Motor neuron (in vitro differentiated cells): ENCODE results near the gene DISP2. TPM values are rescaled to one million over a fixed set of nuclear protein-coding genes. Genes with fewer than 3 reads are reported as not detected.

ENCODE experiments used
- ATAC-seq, 8 experiments: fragments of 200-7000 bp; cut with Tn5 transposase; replicated peaks in 6 of 8; 2 replicates each; pipeline ENCODE4 v1.8.0; 2021; ENCODE audit warnings: mild to moderate bottlenecking in 8 of 8, moderate library complexity in 8 of 8
- H3K27ac ChIP-seq, 2 donors: fragments of 250-450 bp; sonication (Bioruptor Pico); 2 replicates each; pipeline ENCODE4 v1.9.0; 2021; ENCODE audit warnings: antibody characterized with exemption in 2 of 2, mild to moderate bottlenecking in 2 of 2, moderate library complexity in 1 of 2
- H3K4me1 ChIP-seq, 2 donors: fragments of 250-450 bp; sonication (Bioruptor Pico); replicated peaks in 1 of 2; 2 replicates each; pipeline ENCODE4 v1.6.1; 2021; ENCODE audit warnings: antibody characterized with exemption in 2 of 2, mild to moderate bottlenecking in 2 of 2, moderate library complexity in 1 of 2
- H3K4me3 ChIP-seq, 5 donors: fragments of 250-450 bp; sonication (Bioruptor Pico); 2 replicates each; pipeline ENCODE4 v1.9.0; 2021; ENCODE audit warnings: antibody characterized with exemption in 5 of 5, mild to moderate bottlenecking in 5 of 5, moderate library complexity in 4 of 5
- WGBS, 10 experiments: fragments of 450-650 bp; shearing (Covaris generic); methylation state at CpG; one replicate each; pipeline ENCODE4 v1.0.0; 2022; 5-methylcytosine and 5-hydroxymethylcytosine counted together
- in situ Hi-C, 9 experiments: fragments of 400-800 bp; cut with MboI; loops; one replicate each; pipeline ENCODE4 v1.15.0; 2021; ENCODE audit warnings: low sequenced_read_pairs in 9 of 9, low pct_unique_long_range_greater_than_20kb in 2 of 9; ENCODE audit not compliant: unreplicated experiment in 9 of 9
- total RNA-seq, 8 experiments: library from RNA; unstranded; fragments of 300-600 nt; gene quantifications; 2 replicates each; pipeline versions ENCODE4 v1.2.3 to v1.2.4, GENCODE V29; 2022

Gene DISP2
- total RNA-seq, 8 experiments from 2014 or later: 0.17 to 9.1 (median 5.3) TPM

DNA sequence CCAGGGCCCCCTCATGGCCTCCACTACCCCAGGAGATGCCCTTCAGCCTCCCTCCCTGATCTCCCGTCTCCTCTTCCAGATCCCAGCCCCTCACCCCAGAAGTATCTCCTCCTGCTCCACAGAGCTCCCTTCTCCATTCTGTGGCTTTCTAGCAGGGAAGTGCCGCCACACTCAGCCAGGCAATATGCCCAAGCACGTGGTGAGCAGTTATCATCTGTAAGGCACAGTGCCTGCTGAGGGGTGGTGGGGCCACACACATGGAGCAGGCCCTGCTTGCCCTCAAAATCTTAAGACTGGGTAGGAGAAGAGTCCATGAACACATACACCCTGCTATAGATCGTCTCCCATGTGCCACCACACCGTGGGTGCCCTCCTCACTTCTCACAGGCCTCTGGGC lies 9.5 kb upstream of the DISP2 start:
- in situ Hi-C loops: no loop called here
- H3K4me1 ChIP-seq: no peaks in the 10 kb centered on the region
- ATAC-seq: no peak
- H3K27ac ChIP-seq: no peak overlapping the region
- 78 to 85% methylated on average over 4 of the region's 5 CpGs; no CpG with 5 or more reads in 8 of the 10 experiments for WGBS, 10 experiments
- H3K4me3 ChIP-seq: no peak overlapping the region

DNA sequence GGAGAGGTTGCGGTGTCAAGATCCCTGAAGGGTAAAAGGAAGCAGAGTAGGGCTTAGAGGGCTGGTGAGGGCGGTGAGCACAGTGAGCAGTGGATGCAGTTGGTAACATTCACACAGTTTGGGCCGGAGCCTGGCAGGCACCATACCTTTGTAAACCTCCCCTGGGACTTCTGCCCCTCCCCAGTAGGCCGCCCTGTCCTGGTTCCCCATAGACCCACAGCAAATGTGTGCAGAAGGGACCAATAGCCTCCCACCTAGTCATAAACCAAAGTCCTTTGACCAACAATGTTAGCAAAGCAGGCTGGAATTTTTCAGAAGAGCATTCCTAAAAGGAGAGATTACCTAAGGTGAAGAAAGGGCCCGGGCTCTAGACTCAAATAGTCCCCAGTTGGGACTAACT lies 8.9 kb upstream of the DISP2 start:
- no peak overlapping the region for H3K27ac ChIP-seq
- ATAC-seq: no peak
- in situ Hi-C loops: no loop called here
- peaks cover 3 to 4% of the 10 kb centered on the region in 2 donors for H3K4me1 ChIP-seq
- 67 to 100% (median 89%) methylated on average over 1 to 3 of the region's 5 CpGs; no CpG with 5 or more reads in 3 of the 10 experiments for WGBS, 10 experiments
- no peak overlapping the region for H3K4me3 ChIP-seq

DNA sequence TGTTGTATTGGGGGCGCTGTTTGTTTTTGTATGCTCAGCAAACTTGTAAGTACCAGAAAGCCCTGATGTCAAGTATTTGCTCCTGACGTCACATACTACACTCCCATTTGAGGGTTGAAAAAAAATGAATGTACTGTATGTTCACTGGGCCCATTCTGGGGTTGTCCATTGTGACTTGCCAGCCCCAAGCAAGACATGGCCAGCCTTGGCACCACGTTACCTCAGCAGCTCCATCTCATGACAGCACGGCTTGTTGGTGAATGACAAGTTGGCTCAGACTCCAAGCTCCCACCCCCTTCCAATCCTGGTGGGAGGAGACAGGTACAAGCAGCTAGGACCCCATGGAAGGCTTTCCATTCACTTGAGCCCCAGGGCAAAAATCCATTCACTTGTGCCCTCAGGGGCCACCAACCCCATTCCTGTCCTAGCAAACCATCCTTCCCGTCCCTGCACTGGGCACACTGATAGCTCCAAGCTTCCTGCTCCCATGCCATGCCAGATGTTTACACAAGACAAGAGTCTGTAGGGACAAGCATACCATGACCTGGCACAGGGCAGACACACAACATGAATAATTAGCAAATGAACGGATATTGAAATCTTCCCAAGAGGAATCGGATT lies 5.6 kb upstream of the DISP2 start:
- 20 to 100% (median 80%) methylated on average over 1 to 4 of the region's 7 CpGs; no CpG with 5 or more reads in 1 of the 10 experiments for WGBS, 10 experiments
- Histone ChIP-seq H3K4me3 (no peak overlapping the region), H3K4me1 (peaks cover 13 to 14% of the 10 kb centered on the region in 2 donors), H3K27ac (no peak overlapping the region)
- ATAC-seq: no peak
- in situ Hi-C loops: no loop called here

DNA sequence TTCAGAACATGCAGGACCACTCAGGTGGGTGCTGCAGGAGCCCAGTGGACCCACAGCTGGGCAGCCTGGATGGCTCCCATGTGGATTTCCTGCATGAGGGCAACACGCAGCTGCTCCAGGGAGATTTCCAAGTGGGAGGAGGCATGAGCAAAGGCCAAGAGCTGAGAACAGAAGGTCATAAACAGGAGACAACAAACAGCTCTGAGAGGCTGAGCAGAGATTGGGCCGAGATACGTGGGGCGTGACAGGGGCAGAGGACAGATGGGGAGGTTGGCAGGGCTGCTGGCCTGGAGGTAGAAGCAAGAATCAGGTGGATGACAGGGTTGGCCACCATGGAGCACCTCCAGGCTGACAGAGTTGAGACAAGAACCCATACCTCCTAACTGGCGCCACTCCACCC lies 4.3 kb upstream of the DISP2 start:
- Histone ChIP-seq H3K27ac (no peak overlapping the region), H3K4me3 (no peak overlapping the region), H3K4me1 (peaks cover 15 to 16% of the 10 kb centered on the region in 2 donors)
- in situ Hi-C loops: no loop called here
- 67 to 80% (median 69%) methylated on average over 1 to 5 of the region's 5 CpGs; no CpG with 5 or more reads in 6 of the 10 experiments for WGBS, 10 experiments
- ATAC-seq: no peak

DNA sequence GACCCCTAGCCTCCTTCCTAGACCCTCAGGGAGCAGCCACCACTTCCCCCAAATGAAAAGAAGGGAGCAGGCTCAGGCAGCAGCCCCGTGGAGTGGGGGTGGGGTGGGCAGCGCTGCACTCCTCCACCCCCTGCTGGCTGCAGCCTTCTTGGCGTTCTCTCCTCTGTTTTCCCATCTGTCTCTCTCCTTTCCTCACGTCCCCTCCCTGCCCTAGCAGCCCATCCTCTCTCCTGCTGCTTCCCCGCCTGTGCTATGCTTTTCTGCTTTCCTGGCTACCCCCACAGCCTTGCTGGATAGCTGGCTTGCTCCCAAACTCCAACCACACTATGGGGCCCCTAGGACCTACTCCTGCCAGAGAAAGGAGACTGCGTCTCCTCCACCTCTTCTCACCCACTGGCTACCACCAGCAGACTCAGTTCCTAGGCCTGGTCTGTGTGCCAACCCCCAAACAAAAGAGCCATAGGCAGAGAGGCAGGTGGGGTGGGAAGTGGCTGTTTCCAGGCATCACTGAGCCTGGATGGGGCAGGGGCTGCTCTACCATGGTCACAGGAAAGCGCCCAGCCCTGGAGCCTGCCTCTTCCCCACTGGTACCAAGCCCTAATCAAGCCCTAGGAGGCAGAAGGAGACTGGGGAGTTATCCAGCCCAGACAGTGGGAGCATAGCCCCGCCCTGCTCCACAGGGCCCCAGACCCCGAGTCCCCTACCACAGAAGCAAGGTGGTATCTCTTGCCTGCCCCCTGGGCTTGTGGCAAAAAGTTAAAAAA lies 3.4 kb upstream of the DISP2 start:
- in situ Hi-C loops: no loop called here
- H3K4me3 ChIP-seq: no peak overlapping the region
- peak in 4 of 8 experiments; percentile 30 to 65 (median 62) for ATAC-seq
- peaks cover 15 to 24% of the 10 kb centered on the region in 2 donors for H3K4me1 ChIP-seq
- H3K27ac ChIP-seq: no peak overlapping the region
- WGBS, 10 experiments: 0 to 48% (median 22%) methylated on average over 1 to 4 of the region's 9 CpGs; no CpG with 5 or more reads in 2 of the 10 experiments

DNA sequence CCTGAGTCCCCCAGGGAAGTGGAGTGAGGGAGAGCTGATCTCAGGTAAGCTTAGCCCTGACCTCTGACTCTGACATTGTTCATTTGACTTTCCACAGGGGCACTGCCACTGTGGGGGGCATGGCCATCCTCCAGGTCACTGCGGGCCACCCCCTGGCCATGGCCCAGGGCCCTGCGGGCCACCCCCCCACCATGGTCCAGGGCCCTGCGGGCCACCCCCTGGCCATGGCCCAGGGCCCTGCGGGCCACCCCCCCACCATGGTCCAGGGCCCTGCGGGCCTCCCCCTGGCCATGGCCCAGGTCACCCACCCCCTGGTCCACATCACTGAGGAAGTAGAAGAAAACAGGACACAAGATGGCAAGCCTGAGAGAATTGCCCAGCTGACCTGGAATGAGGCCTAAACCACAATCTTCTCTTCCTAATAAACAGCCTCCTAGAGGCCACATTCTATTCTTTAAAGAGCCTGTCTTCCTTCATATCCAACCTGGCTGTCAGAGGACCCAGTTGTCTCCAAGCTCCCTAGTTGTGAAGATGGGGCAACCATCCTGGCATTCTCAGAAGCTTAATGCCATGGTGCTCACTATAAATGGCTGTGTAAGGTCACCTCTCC lies 1.9 kb upstream of the DISP2 start:
- H3K4me3 ChIP-seq: no peak overlapping the region
- peaks cover 15 to 24% of the 10 kb centered on the region in 2 donors for H3K4me1 ChIP-seq
- no peak for ATAC-seq
- H3K27ac ChIP-seq: no peak overlapping the region
- WGBS, 10 experiments: 80% methylated on average over 2 of the region's 5 CpGs; no CpG with 5 or more reads in 9 of the 10 experiments
- in situ Hi-C loops: no loop called here

DNA sequence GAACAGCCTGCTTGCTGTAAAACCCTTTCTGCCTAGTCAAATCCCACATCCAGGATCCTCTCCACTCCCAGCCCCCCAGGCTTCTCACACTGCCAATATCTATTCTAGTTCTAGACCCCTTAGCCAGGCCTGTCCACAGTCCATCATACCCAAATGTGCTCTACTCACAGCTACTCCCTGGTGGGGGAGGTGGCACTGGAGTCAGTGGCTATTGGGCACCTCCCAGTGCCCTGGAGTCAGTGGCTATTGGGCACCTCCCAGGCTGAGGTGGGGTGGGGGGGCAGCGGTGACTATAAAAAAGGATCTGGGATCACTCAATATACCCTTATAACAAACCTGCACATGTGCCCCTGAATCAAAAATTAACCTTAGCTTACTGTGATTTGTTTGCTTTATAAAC lies 773 bp upstream of the DISP2 start:
- in situ Hi-C loops: no loop called here
- ATAC-seq: no peak
- Histone ChIP-seq H3K4me1 (peaks cover 15 to 24% of the 10 kb centered on the region in 2 donors), H3K4me3 (peak overlapping the region; percentile 61 to 87 (median 64)), H3K27ac (no peak overlapping the region)
- WGBS, 10 experiments: no CpG with 5 or more reads among the region's 1 CpG

DNA sequence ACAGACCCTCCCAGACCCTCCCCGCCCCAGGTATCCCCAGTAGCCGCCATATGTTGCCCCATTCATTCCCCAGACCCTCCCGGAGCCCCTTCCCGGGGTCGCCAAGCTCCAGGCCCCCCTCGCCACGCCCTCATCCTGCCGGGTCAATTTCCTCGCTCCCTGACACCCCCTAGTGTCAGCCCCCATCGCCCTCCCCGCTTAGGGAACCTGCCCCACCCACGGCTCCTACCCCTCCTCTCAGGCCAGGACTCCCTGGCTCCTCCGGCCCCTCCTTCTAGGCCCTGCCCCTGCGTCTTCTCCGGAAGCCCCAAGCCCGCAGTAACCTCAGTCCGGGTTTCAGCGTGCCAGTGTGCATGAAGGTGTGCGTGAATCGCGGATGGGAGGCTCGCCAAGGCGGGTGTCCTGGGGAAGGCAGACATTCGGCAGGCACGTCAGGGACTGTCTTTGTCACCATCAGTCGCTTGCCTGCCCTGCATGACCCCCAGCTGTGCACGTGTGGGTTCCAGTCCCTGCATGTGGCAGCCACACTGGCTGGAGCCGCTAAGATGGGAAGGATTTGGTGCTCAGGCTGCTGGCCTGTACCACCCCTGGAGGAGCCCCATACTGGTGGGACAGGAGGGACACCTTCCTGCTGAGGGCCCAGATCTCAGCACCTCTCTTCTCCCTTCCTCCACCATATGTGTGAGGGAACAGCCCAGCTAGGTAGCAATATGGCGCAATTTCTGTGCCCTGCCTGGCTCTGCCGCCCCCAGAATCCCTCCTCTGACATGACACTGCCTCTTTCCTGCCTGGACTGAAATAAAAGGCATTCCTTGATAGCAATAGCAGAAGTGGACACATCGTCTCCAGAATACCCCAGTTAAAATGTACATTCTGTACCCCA lies 693 bp downstream of the DISP2 start:
- in situ Hi-C loops: no loop called here
- ATAC-seq: peak; percentile 7 to 64 (median 52)
- 20 to 65% (median 53%) methylated on average over 1 to 4 of the region's 31 CpGs; no CpG with 5 or more reads in 7 of the 10 experiments for WGBS, 10 experiments
- H3K27ac ChIP-seq: peak overlapping the region; percentile 48 to 58
- H3K4me3 ChIP-seq: peak overlapping the region; percentile 61 to 87 (median 64)
- peaks cover 15 to 24% of the 10 kb centered on the region in 2 donors for H3K4me1 ChIP-seq

DNA sequence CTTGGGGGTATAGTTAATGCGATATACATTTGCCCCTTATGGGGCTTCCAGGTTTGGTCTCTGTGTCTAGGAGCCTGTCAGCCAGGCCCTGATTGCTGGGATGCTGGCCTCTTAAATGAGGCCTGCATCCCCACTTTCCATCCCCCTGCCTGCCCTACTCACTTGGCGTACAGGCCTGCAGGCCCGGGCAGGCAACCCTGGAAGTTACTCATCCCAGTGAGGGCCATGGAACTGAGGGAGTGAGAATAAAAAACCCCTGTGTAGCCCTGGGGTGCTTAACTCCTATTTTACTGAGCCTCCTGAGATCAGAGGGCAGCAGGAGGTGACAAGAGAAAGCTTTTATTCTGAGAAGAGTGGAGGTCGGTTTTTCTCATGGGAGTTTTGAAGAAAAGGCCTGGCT lies 2.0 kb downstream of the DISP2 start:
- Histone ChIP-seq H3K27ac (no peak overlapping the region), H3K4me1 (peaks cover 7 to 15% of the 10 kb centered on the region in 2 donors), H3K4me3 (no peak overlapping the region)
- in situ Hi-C loops: no loop called here
- ATAC-seq: no peak
- 33 to 100% (median 70%) methylated on average over 1 to 3 of the region's 4 CpGs; no CpG with 5 or more reads in 3 of the 10 experiments for WGBS, 10 experiments

DNA sequence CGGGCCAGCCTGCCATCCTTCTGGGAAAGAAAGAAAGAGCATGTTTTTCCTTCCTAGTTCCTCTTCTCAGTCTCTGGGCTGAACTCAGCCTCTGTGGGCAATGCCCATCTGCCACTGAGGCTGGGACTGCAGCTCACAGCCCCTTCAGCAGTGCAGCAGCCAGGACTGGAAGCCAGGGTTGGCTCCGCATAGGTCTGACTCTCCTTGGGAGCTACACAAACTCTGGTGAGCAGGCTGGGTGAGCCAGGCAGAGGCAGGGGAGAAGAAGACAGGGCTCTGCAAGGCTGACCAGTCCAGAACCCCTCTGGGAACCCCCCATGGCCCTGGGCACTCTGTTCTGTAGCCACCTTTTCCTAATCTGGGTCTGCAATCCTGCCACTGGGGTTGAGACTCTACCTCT lies 3.6 kb downstream of the DISP2 start:
- ATAC-seq: no peak
- Histone ChIP-seq H3K4me3 (no peak overlapping the region), H3K4me1 (peaks cover 7 to 15% of the 10 kb centered on the region in 2 donors), H3K27ac (no peak overlapping the region)
- in situ Hi-C loops: no loop called here
- 40 to 63% methylated on average over 1 to 2 of the region's 2 CpGs; no CpG with 5 or more reads in 8 of the 10 experiments for WGBS, 10 experiments

DNA sequence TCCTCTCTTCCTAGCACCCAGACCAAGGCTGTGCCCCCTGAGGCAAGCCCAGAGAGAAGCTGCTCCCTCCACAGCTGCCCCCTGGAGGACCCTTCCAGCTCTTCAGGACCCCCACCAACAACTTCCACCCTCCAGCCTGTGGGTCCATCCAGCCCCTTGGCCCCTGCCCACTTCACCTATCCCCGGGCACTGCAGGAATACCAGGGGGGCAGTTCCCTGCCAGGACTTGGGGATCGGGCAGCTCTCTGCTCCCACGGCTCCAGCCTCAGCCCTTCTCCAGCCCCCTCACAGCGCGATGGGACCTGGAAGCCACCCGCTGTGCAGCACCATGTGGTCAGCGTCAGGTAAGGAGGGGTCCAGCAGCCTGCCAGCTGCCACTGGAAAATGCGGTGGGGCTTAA lies 5.6 kb downstream of the DISP2 start:
- no peak for ATAC-seq
- H3K4me3 ChIP-seq: no peak overlapping the region
- in situ Hi-C loops: no loop called here
- peaks cover 0 to 11% of the 10 kb centered on the region in 2 donors for H3K4me1 ChIP-seq
- 46 to 100% (median 81%) methylated on average over 1 to 4 of the region's 8 CpGs; no CpG with 5 or more reads in 6 of the 10 experiments for WGBS, 10 experiments
- H3K27ac ChIP-seq: no peak overlapping the region

DNA sequence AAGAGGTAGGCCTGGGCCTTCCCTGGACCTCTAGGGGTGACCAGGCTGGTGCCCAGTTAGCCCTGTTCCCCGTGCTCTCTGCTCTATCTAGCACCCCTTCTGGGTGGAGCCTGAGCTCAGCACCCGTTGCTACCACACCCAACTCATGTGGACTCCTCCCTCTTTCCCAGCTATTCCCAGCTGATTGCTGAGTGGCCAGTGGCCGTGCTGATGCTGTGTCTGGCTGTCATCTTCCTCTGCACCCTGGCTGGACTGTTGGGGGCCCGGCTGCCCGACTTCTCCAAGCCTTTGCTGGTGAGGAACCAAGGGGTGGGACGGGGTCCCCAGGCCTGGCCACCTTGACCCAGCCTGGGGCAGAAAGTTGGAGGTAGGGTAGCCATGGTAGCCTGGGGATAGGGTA lies 6.2 kb downstream of the DISP2 start:
- H3K4me3 ChIP-seq: no peak overlapping the region
- peak in 3 of 8 experiments; percentile 28 to 64 (median 35) for ATAC-seq
- peaks cover 0 to 4% of the 10 kb centered on the region in 2 donors for H3K4me1 ChIP-seq
- no peak overlapping the region for H3K27ac ChIP-seq
- in situ Hi-C loops: no loop called here
- WGBS, 10 experiments: 0 to 80% (median 60%) methylated on average over 1 to 5 of the region's 6 CpGs; no CpG with 5 or more reads in 4 of the 10 experiments
